Fibroblast of mammary gland (primary cell): ENCODE results near the gene TXNL4A.
"Not testable (repeated sequence)": the region's sequence is repeated elsewhere in the genome, so short reads cannot be mapped to it uniquely, and the experiment has no call there.

ENCODE experiments used
- DNase-seq: peaks from one replicate; pipeline ENCODE4 v3.0.0-alpha.2; 2010; ENCODE audit warnings: low read depth
- H3K4me3 ChIP-seq: 2 replicates; pipeline ENCODE4 v1.5.1; 2011; ENCODE audit warnings: low read depth, mild to moderate bottlenecking, low read length, moderate library complexity; ENCODE audit not compliant: control insufficient read depth
- CTCF ChIP-seq: conservative IDR thresholded peaks from 2 replicates; pipeline ENCODE4 v1.5.1; 2011; ENCODE audit warnings: low read depth, low read length, inconsistent platforms; ENCODE audit not compliant: control insufficient read depth, insufficient read depth

Gene TXNL4A

GRCh38 chr18:80009661-80010550 is 21.5 kb upstream of the TXNL4A start:
- H3K4me3 ChIP-seq: no peak overlapping the region
- peak; percentile 99 for DNase-seq

GRCh38 chr18:80006724-80007123 is 18.4 kb upstream of the TXNL4A start:
- no peak for DNase-seq
- TF ChIP-seq CTCF: no peak
- no peak overlapping the region for H3K4me3 ChIP-seq

More at GRCh38 chr18:80009661-80010550, 21.5 kb upstream of the TXNL4A start:
- no peak for TF ChIP-seq CTCF

- no peak for TF ChIP-seq CTCF
- H3K4me3 ChIP-seq: no peak overlapping the region
- DNase-seq: no peak
Measured at GRCh38 chr18:80004600-80005342, 16.4 kb upstream of the TXNL4A start.

GRCh38 chr18:80002468-80002867 is 14.1 kb upstream of the TXNL4A start:
- no peak for DNase-seq
- H3K4me3 ChIP-seq: no peak overlapping the region
- TF ChIP-seq CTCF: no peak

GRCh38 chr18:80000877-80001276 is 12.5 kb upstream of the TXNL4A start:
- no peak overlapping the region for H3K4me3 ChIP-seq
- DNase-seq: no peak
- no peak for TF ChIP-seq CTCF

GRCh38 chr18:79999701-80000100 is 11.3 kb upstream of the TXNL4A start:
- H3K4me3 ChIP-seq: not testable (repeated sequence)
- peak; percentile 12 for DNase-seq

- H3K4me3 ChIP-seq: no peak overlapping the region
- no peak for DNase-seq
- no peak for TF ChIP-seq CTCF
Measured at GRCh38 chr18:79991494-79991893, 3.1 kb upstream of the TXNL4A start.
